Measurements from ENCODE around the gene RAD51B.

Gene RAD51B

DNA sequence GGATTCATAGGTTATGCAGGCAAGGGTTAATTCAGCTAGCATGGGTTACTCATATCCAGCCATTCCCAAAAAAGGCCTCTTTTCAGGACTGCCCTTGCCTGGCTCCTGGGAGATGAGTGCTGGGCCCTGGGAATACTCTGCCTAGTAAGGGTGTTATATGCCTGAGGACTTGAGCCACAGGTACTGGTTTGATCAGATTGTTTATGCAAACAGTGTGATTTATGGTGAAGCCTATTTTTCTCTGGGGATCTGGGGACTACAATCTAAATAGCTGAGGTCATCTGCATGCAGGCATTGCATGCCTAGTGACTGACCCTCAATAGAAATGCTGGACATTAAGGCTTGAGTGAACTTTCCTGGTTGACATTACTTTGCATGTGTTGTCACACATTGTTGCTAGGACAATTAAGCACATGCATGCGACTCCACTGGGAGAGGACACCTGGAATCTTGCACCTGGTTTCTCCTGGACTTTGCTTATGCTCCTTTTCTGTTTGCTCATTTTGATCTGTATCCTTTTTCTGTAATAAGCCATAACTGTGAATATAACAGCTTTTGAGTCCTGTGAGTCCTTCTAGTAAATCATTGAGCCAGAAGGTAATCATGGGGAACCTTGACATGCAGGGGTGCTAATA is 73.0 kb downstream of the RAD51B start:
- H3K27me3 ChIP-seq (ENCODE audit: insufficient read depth, poor library complexity, severe bottlenecking), result no peaks in the 10 kb centered on the region

DNA sequence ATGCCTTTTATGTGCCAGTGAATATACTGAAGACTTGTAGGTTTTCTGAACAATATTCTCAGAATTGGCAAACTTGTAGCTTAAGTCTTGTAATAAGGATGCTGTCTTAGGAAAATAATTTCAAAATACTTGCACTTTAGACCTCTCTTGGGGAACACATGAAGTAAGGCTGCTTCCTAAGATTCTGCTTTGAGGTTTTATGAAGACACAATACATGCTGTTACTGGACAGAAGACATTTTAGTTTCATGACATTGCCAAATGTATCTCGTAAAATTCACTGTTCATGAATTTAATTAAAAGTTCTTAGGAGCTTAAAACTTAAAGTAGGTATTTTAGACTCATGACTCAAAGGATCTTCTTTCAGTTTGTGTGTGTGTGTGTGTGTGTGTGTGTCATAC is 80.7 kb downstream of the RAD51B start:
- no peak for DNase-seq (ENCODE audit: low read depth in 1 of 2, low spot score in 1 of 2)
- Histone ChIP-seq H3K27ac (replicated peaks) (no peak overlapping the region), H3K4me3 (replicated peaks; ENCODE audit: insufficient read depth, low read length) (no peak overlapping the region), H3K27me3 (ENCODE audit: insufficient read depth, poor library complexity, severe bottlenecking) (no peaks in the 10 kb centered on the region)
- TF ChIP-seq POLR2AphosphoS5 (IDR thresholded peaks at IDR 0.05; ENCODE audit: low read depth) (no peak), GABPA (IDR thresholded peaks at IDR 0.05; ENCODE audit: low read depth) (no peak), SPI1 (IDR thresholded peaks at IDR 0.05; ENCODE audit: borderline replicate concordance, low read depth) (no peak)
- TF ChIP-seq, protein P1, sequence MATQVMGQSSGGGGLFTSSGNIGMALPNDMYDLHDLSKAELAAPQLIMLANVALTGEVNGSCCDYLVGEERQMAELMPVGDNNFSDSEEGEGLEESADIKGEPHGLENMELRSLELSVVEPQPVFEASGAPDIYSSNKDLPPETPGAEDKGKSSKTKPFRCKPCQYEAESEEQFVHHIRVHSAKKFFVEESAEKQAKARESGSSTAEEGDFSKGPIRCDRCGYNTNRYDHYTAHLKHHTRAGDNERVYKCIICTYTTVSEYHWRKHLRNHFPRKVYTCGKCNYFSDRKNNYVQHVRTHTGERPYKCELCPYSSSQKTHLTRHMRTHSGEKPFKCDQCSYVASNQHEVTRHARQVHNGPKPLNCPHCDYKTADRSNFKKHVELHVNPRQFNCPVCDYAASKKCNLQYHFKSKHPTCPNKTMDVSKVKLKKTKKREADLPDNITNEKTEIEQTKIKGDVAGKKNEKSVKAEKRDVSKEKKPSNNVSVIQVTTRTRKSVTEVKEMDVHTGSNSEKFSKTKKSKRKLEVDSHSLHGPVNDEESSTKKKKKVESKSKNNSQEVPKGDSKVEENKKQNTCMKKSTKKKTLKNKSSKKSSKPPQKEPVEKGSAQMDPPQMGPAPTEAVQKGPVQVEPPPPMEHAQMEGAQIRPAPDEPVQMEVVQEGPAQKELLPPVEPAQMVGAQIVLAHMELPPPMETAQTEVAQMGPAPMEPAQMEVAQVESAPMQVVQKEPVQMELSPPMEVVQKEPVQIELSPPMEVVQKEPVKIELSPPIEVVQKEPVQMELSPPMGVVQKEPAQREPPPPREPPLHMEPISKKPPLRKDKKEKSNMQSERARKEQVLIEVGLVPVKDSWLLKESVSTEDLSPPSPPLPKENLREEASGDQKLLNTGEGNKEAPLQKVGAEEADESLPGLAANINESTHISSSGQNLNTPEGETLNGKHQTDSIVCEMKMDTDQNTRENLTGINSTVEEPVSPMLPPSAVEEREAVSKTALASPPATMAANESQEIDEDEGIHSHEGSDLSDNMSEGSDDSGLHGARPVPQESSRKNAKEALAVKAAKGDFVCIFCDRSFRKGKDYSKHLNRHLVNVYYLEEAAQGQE (IDR thresholded peaks at IDR 0.05; ENCODE audit: insufficient replicate concordance, low read depth), result no peak
- TF ChIP-seq, protein P2, sequence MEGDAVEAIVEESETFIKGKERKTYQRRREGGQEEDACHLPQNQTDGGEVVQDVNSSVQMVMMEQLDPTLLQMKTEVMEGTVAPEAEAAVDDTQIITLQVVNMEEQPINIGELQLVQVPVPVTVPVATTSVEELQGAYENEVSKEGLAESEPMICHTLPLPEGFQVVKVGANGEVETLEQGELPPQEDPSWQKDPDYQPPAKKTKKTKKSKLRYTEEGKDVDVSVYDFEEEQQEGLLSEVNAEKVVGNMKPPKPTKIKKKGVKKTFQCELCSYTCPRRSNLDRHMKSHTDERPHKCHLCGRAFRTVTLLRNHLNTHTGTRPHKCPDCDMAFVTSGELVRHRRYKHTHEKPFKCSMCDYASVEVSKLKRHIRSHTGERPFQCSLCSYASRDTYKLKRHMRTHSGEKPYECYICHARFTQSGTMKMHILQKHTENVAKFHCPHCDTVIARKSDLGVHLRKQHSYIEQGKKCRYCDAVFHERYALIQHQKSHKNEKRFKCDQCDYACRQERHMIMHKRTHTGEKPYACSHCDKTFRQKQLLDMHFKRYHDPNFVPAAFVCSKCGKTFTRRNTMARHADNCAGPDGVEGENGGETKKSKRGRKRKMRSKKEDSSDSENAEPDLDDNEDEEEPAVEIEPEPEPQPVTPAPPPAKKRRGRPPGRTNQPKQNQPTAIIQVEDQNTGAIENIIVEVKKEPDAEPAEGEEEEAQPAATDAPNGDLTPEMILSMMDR (IDR thresholded peaks at IDR 0.05; ENCODE audit: insufficient read depth, low read length), result no peak

More for the DNA sequence above, 73.0 kb downstream of the RAD51B start:
- Histone ChIP-seq H3K4me3 (replicated peaks; ENCODE audit: insufficient read depth, low read length) (no peak overlapping the region), H3K27ac (replicated peaks) (no peak overlapping the region)
- no peak for TF ChIP-seq GABPA (IDR thresholded peaks at IDR 0.05; ENCODE audit: low read depth)
- no peak for TF ChIP-seq POLR2AphosphoS5 (IDR thresholded peaks at IDR 0.05; ENCODE audit: low read depth)
- TF ChIP-seq, protein P1 (IDR thresholded peaks at IDR 0.05; ENCODE audit: insufficient replicate concordance, low read depth), result no peak
- TF ChIP-seq, protein P2 (IDR thresholded peaks at IDR 0.05; ENCODE audit: insufficient read depth, low read length), result no peak
- TF ChIP-seq SPI1 (IDR thresholded peaks at IDR 0.05; ENCODE audit: borderline replicate concordance, low read depth), result no peak
- DNase-seq (ENCODE audit: low read depth in 1 of 2, low spot score in 1 of 2), result no peak

DNA sequence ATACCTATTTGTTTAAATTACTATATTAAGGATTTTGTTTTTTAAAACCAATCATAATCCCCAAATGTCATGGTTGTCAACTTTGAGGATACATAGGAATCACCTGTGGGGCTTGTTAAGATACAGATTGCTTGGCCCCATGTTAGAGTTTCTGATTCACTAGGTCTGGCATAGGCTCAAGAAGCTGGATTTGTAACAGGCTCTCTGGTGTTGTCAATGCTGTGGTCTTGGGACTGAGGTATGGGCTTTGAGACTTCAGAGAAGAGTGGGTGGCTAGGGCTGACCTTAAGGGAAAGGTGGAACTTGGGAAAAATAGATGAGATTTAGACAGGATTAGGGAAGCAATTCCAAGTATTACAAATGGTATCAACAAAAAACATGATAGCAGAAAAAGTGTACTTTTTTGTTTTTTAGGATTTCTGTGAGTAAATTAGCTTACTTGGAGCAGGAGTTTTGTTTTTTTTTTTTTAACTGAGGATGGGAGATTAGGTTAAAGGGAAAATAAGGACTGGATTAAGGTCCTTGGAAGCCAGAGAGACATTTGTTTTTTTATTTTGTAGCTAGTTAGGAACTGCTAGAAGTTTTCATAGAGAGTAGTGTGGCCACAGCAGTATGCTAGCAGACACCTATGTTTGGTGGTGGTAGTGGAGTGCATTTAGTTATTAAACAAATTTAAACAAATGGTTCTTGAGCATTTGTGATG is 88.6 kb downstream of the RAD51B start:
- TF ChIP-seq SPI1 (IDR thresholded peaks at IDR 0.05; ENCODE audit: borderline replicate concordance, low read depth) (no peak), POLR2AphosphoS5 (IDR thresholded peaks at IDR 0.05; ENCODE audit: low read depth) (no peak), GABPA (IDR thresholded peaks at IDR 0.05; ENCODE audit: low read depth) (no peak)
- TF ChIP-seq, protein P1 (IDR thresholded peaks at IDR 0.05; ENCODE audit: insufficient replicate concordance, low read depth), result no peak
- TF ChIP-seq, protein P2 (IDR thresholded peaks at IDR 0.05; ENCODE audit: insufficient read depth, low read length), result no peak
- Histone ChIP-seq H3K4me3 (replicated peaks; ENCODE audit: insufficient read depth, low read length) (no peak overlapping the region), H3K27ac (replicated peaks) (no peak overlapping the region), H3K27me3 (ENCODE audit: insufficient read depth, poor library complexity, severe bottlenecking) (no peaks in the 10 kb centered on the region)
- no peak for DNase-seq (ENCODE audit: low read depth in 1 of 2, low spot score in 1 of 2)

Measured in HL-60 (cell line).